HEK293 (cell line): ENCODE results near the gene PRELID3B.

Experiments used
- CTCF ChIA-PET: fragments of 350-600 bp; formaldehyde crosslinking; extraction: SDS; loops from one replicate; lab custom pipeline; 2021; ENCODE audit warnings: antibody characterized with exemption; lab: Yijun Ruan, JAX
- POLR2A ChIA-PET: fragments of 300-600 bp; formaldehyde crosslinking; extraction: SDS; loops from one replicate; lab custom pipeline; 2020; ENCODE audit warnings: antibody characterized with exemption, inconsistent platforms; lab: Yijun Ruan, JAX
- H3K27ac ChIP-seq: fragments of 200-500 bp; sonication (Bioruptor generic); 2 replicates; pipeline ENCODE4 v1.5.1; 2014; ENCODE audit warnings: low read depth, low read length, control low read depth, inconsistent platforms; ENCODE audit errors: extremely low read depth
- H3K36me3 ChIP-seq, 2 experiments: fragments of 200-500 bp in 1 of 2; sonication (Bioruptor generic) in 1 of 2; 1 replicate in 1 of 2; 2 replicates in 1 of 2; pipeline ENCODE4 v1.5.1; 2014 to 2017; ENCODE audit warnings: inconsistent platforms in 2 of 2, low read length in 2 of 2; ENCODE audit not compliant: control insufficient read depth in 2 of 2, insufficient read depth in 1 of 2
- H3K4me1 ChIP-seq: fragments of 200-500 bp; sonication (Bioruptor generic); 2 replicates; pipeline ENCODE4 v1.5.1; 2014; ENCODE audit warnings: mild to moderate bottlenecking, low read length, inconsistent platforms; ENCODE audit not compliant: control insufficient read depth, insufficient read depth
- H3K4me3 ChIP-seq: 2 replicates; pipeline ENCODE4 v1.5.1; 2011; ENCODE audit warnings: low read depth, mild to moderate bottlenecking, control low read depth, low read length, moderate library complexity
- H3K9me3 ChIP-seq: fragments of 200-500 bp; sonication (Bioruptor generic); 2 replicates; pipeline ENCODE4 v1.5.1; 2014; ENCODE audit warnings: low read depth, low read length, inconsistent platforms; ENCODE audit not compliant: control insufficient read depth, insufficient read depth
- GFI1B ChIP-seq: fragments of 450-650 bp; formaldehyde crosslinking; IDR thresholded peaks from 2 replicates; pipeline ENCODE4 v1.5.1; 2016; ENCODE audit warnings: missing biosample characterization, missing genetic modification characterization
- KLF9 ChIP-seq: fragments of 450-650 bp; formaldehyde crosslinking; IDR thresholded peaks from 2 replicates; pipeline ENCODE4 v1.5.1; 2016; ENCODE audit warnings: missing biosample characterization, missing genetic modification characterization, low read depth
- MEIS1 ChIP-seq: sonication (generic); formaldehyde crosslinking; IDR thresholded peaks from 2 replicates; pipeline ENCODE4 v1.8.1; 2022; ENCODE audit warnings: missing genetic modification reagents, mild to moderate bottlenecking, borderline replicate concordance
- PRDM1 ChIP-seq: fragments of 450-650 bp; formaldehyde crosslinking; IDR thresholded peaks from 2 replicates; pipeline ENCODE4; 2016; ENCODE audit warnings: missing biosample characterization, missing genetic modification characterization
- SETDB1 ChIP-seq: IDR thresholded peaks from one replicate; pipeline ENCODE4 v1.6.1; 2017; ENCODE audit warnings: mild to moderate bottlenecking, low read length, moderate library complexity, mixed read lengths; ENCODE audit not compliant: insufficient read length
- WT1 ChIP-seq: fragments of 450-650 bp; formaldehyde crosslinking; IDR thresholded peaks from 2 replicates; pipeline ENCODE4 v1.5.1; 2016; ENCODE audit warnings: missing biosample characterization, missing genetic modification characterization
- ZBTB17 ChIP-seq: fragments of 450-650 bp; formaldehyde crosslinking; IDR thresholded peaks from 2 replicates; pipeline ENCODE4 v1.5.1; 2016; ENCODE audit warnings: missing biosample characterization, missing genetic modification characterization
- ZBTB21 ChIP-seq: fragments of 450-650 bp; formaldehyde crosslinking; IDR thresholded peaks from 2 replicates; pipeline ENCODE4 v1.5.1; 2017; ENCODE audit warnings: missing biosample characterization, missing genetic modification characterization
- ZBTB49 ChIP-seq: fragments of 450-650 bp; formaldehyde crosslinking; IDR thresholded peaks from 2 replicates; pipeline ENCODE4 v1.5.1; 2016; ENCODE audit warnings: missing biosample characterization, missing genetic modification characterization, low read depth
- ZBTB6 ChIP-seq: fragments of 450-650 bp; formaldehyde crosslinking; IDR thresholded peaks from 2 replicates; pipeline ENCODE4 v1.5.1; 2017; ENCODE audit warnings: missing biosample characterization, missing genetic modification characterization
- ZFP3 ChIP-seq: fragments of 450-650 bp; formaldehyde crosslinking; IDR thresholded peaks from 2 replicates; pipeline ENCODE4 v1.5.1; 2016; ENCODE audit warnings: low read depth, missing biosample characterization, missing genetic modification characterization
- ZNF140 ChIP-seq: fragments of 450-650 bp; formaldehyde crosslinking; IDR thresholded peaks from 2 replicates; pipeline ENCODE4 v1.5.1; 2016; ENCODE audit warnings: missing biosample characterization, missing genetic modification characterization
- ZNF302 ChIP-seq: fragments of 450-650 bp; formaldehyde crosslinking; IDR thresholded peaks from 2 replicates; pipeline ENCODE4 v1.5.1; 2016; ENCODE audit warnings: missing biosample characterization, missing genetic modification characterization, low read depth
- ZNF341 ChIP-seq: fragments of 450-650 bp; formaldehyde crosslinking; IDR thresholded peaks from 2 replicates; pipeline ENCODE4; 2016; ENCODE audit warnings: low read depth, missing biosample characterization, missing genetic modification characterization
- ZNF416 ChIP-seq: fragments of 450-650 bp; formaldehyde crosslinking; IDR thresholded peaks from 2 replicates; pipeline ENCODE4 v1.5.1; 2016; ENCODE audit warnings: missing biosample characterization, missing genetic modification characterization
- ZNF433 ChIP-seq: fragments of 450-650 bp; formaldehyde crosslinking; IDR thresholded peaks from 2 replicates; pipeline ENCODE4 v1.5.1; 2016; ENCODE audit warnings: missing biosample characterization, missing genetic modification characterization, low read depth
- ZNF488 ChIP-seq: fragments of 450-650 bp; formaldehyde crosslinking; IDR thresholded peaks from 2 replicates; pipeline ENCODE4 v1.5.1; 2016; ENCODE audit warnings: missing biosample characterization, missing genetic modification characterization
- ZNF510 ChIP-seq: fragments of 450-650 bp; formaldehyde crosslinking; IDR thresholded peaks from 2 replicates; pipeline ENCODE4 v1.5.1; 2018; ENCODE audit warnings: mild to moderate bottlenecking, missing genetic modification characterization, missing biosample characterization; ENCODE audit not compliant: insufficient replicate concordance
- ZNF558 ChIP-seq: fragments of 450-650 bp; formaldehyde crosslinking; IDR thresholded peaks from 2 replicates; pipeline ENCODE4 v1.5.1; 2016; ENCODE audit warnings: missing biosample characterization, missing genetic modification characterization
- ZNF776 ChIP-seq: fragments of 450-650 bp; formaldehyde crosslinking; IDR thresholded peaks from 2 replicates; pipeline ENCODE4 v1.5.0; 2017; ENCODE audit warnings: missing biosample characterization, missing genetic modification characterization, borderline replicate concordance
- ZSCAN18 ChIP-seq: fragments of 450-650 bp; formaldehyde crosslinking; IDR thresholded peaks from 2 replicates; pipeline ENCODE4 v1.5.1; 2016; ENCODE audit warnings: missing biosample characterization, missing genetic modification characterization

Gene PRELID3B

DNA sequence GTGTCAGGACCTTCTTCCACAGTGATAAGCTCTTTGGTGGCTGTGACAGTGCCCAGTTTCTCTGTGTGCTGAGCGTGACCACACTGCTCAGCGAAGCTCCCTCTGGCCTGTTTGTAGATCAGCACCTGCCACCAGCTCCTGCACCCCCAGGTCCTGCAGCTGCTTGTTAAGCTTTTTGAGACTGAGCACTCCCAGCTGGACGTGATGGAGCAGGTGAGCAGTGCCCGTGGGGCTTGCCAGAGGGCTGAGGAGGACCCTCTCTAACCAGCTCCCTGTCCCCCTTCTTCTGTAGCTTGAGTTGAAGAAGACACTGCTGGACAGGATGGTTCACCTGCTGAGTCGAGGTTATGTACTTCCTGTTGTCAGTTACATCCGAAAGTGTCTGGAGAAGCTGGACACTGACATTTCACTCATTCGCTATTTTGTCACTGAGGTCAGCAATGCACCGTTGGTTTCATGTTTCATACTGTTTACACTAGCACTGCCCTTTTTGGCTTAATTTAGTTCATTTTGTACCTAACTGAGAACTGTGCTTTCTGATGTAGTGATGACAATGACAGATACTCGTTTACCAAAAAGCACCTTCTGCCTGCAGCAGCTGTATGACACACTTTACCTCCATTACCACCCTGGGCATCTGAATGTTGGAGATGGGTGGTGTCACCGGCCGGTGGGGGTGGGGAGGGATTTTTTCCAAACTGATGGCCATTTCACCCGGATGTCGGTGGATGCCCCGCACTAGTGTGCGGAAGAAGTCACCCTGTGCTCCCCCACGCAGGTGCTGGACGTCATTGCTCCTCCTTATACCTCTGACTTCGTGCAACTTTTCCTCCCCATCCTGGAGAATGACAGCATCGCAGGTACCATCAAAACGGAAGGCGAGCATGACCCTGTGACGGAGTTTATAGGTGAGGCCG is 49.0 kb downstream of the PRELID3B start:
- no peak overlapping the region for H3K4me3 ChIP-seq
- CTCF ChIA-PET, result interaction anchor here (0.7 kb wide), 1 partner anchor 759 kb away, joined by 3 read pairs; no protein-coding TSS in a partner anchor
- no peaks in the 10 kb centered on the region for H3K9me3 ChIP-seq
- H3K4me1 ChIP-seq, result no peaks in the 10 kb centered on the region
- TF ChIP-seq ZNF488 (tag by site-specific recombination), result no peak
- no peak for TF ChIP-seq ZSCAN18 (tag by site-specific recombination)
- no peak for TF ChIP-seq ZNF302 (tag by site-specific recombination)
- TF ChIP-seq MEIS1, result no peak
- TF ChIP-seq ZBTB17, result no peak
- no peak for TF ChIP-seq ZNF510 (tag by site-specific recombination)
- no peak for TF ChIP-seq ZNF416 (tag by site-specific recombination)
- no peak for TF ChIP-seq ZBTB49 (tag by site-specific recombination)
- TF ChIP-seq SETDB1, result no peak
- TF ChIP-seq ZNF776 (tag by site-specific recombination), result no peak
- no peak for TF ChIP-seq ZNF558 (tag by site-specific recombination)
- no peak for TF ChIP-seq PRDM1
- TF ChIP-seq KLF9 (tag by site-specific recombination), result no peak
- no peak for TF ChIP-seq GFI1B (tag by site-specific recombination)
- TF ChIP-seq, all 188 proteins: peak for 0
- POLR2A ChIA-PET, result interaction anchor here (0.6 to 2.0 kb wide), 2 partner anchors 38 to 513 kb away, joined by 6 to 7 read pairs; partner anchors contain the start of gene ATP5F1E
- H3K36me3 ChIP-seq, result peaks cover 27 to 92% of the 10 kb centered on the region in 2 experiments
- no peak overlapping the region for H3K27ac ChIP-seq

GRCh38 chr20:58992911-58993310 is 49.7 kb downstream of the PRELID3B start:
- H3K27ac ChIP-seq, result no peak overlapping the region
- H3K9me3 ChIP-seq, result no peaks in the 10 kb centered on the region
- H3K36me3 ChIP-seq, result peaks cover 27 to 98% of the 10 kb centered on the region in 2 experiments
- ChIA-PET CTCF (interaction anchor here (0.7 kb wide), 1 partner anchor 759 kb away, joined by 3 read pairs; no protein-coding TSS in a partner anchor), POLR2A (interaction anchor here (0.6 to 2.0 kb wide), 2 partner anchors 39 to 514 kb away, joined by 6 to 7 read pairs; partner anchors contain the start of gene ATP5F1E)
- H3K4me1 ChIP-seq, result no peaks in the 10 kb centered on the region
- H3K4me3 ChIP-seq, result no peak overlapping the region
- TF ChIP-seq ZBTB21 (tag by site-specific recombination) (no peak), ZNF341 (tag by site-specific recombination) (no peak), WT1 (tag by site-specific recombination) (no peak), ZNF140 (no peak), ZNF416 (tag by site-specific recombination) (no peak), ZNF433 (tag by site-specific recombination) (no peak), ZBTB6 (tag by site-specific recombination) (no peak), ZFP3 (tag by site-specific recombination) (no peak)
